ENCODE data around the gene ABCA1.

ABCA1 gene

GRCh38 chr9:104747245-104747564 lies 180.8 kb downstream of the ABCA1 start:
- no peak for DNase-seq

GRCh38 chr9:104746798-104747197 lies 181.2 kb downstream of the ABCA1 start:
- no peak for DNase-seq

DNA sequence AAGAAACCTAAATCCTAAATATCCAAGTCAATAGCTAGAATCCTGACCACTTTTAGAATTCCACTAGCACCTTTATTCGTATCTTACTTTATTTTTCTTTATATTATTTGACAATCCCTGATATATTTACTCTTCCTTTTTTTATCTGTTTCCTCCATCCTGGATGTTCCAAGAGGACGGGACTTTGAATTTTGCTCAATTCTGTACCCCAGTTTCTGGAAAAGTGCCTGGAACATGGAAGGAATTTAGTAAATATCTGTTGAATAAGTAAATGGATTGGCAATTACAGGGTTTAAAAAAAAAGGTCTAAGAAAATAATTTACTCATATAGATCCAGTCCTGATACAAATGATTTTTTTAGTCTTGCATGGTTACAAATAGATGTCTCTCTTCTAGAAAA lies 181.7 kb downstream of the ABCA1 start:
- no peak for DNase-seq

- no peak for DNase-seq
Observed at GRCh38 chr9:104745852-104746251, 182.1 kb downstream of the ABCA1 start.

DNA sequence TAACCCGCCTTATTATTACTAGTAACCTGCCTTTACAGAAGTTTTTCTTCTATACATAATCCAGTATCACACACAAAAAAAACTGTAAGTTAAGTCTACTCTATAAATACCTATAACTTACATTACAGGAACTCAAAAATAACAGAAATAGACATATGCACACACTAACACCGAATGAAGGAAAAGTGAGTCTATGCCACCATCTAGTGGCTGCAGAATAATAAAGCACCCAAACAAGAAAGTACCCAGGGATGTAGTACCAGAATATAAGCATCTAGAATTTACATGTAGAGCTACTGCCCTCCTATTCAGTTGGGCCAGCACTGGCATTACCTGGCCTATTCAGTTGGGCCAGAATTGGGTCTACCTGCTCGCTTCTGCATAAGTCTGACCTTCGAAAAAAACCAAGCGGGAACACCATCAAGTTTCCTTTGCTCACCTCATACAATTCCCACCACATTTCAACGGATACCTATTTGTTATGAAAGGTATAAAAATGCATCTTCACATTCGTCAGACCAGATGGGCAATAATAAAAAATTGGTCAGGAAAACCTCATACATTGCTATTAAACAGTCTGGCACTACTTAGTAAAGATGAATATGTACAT lies 184.5 kb downstream of the ABCA1 start:
- DNase-seq = peak; percentile 66

- peak; percentile 13 for DNase-seq
Observed at GRCh38 chr9:104740621-104741020, 187.3 kb downstream of the ABCA1 start.

DNA sequence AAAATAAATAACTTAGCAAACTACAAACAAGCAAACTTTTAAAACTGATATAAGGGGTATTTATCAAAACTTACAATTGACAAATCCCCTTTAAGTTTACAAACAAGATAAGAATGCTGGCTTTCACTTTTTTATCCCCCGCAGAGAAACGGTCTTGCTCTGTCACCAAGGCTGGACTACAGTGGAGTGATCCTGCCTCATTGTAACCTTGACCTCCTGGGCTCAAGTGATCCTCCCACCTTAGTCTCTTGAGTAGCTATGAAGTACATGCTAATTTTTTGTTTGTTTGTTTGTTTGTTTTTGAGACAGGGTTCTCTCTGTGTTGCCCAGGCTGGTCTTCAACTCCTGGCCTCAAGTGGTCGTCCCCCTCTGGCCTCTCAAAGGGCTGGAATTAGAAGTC lies 189.5 kb downstream of the ABCA1 start:
- DNase-seq = no peak

All from inflammatory macrophage treated with lipopolysaccharide for 4 hours (primary cell).